WTC11 (cell line): Measurements from ENCODE around the gene CD247.

Experiments
- ATF1 ChIP-seq: sonication (generic); formaldehyde crosslinking; IDR thresholded peaks from 2 replicates; pipeline ENCODE4 v1.8.1; 2023; ENCODE audit warnings: mild to moderate bottlenecking, moderate library complexity, missing genetic modification reagents
- TF ChIP-seq, protein P1 (sequence below): fragments of 200-600 bp; IDR thresholded peaks from 2 replicates; pipeline ENCODE4 v1.8.0; 2022; ENCODE audit warnings: antibody characterized with exemption
- TF ChIP-seq, protein P2 (sequence below): sonication (generic); formaldehyde crosslinking; IDR thresholded peaks from 2 replicates; pipeline ENCODE4 v1.8.0; 2022; ENCODE audit warnings: mild to moderate bottlenecking, missing genetic modification reagents
- TF ChIP-seq, protein P3 (sequence below): sonication (generic); formaldehyde crosslinking; IDR thresholded peaks from 2 replicates; pipeline ENCODE4 v1.8.0; 2023; ENCODE audit warnings: mild to moderate bottlenecking, missing genetic modification reagents
- TF ChIP-seq, protein P4 (sequence below): fragments of 250-450 bp; sonication (Bioruptor Pico); IDR thresholded peaks from 2 replicates; pipeline ENCODE4 v2.1.2; 2022; ENCODE audit warnings: mild to moderate bottlenecking, moderate library complexity
- TF ChIP-seq, protein P5 (sequence below): sonication (generic); formaldehyde crosslinking; IDR thresholded peaks from 2 replicates; pipeline ENCODE4 v1.8.1; 2023; ENCODE audit warnings: mild to moderate bottlenecking, missing genetic modification reagents

DNA sequence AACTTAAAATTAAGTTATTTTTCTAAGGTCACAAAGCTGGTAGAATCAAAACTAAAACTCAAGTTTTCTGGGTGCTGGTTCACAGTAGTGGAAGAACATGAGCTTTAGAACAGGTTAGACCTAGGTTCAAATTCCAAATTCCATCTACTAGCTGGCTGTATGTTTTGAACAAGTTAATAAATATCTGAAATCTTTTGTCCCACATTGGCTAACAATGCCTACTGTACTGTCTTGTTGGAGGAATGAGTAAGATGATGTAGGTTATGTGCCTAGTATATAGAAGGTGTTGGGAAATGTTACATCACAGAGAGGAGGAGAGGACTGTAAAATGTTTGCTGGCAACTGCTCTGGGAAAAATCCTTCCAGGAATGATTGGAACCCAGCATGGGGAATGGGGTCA is 14.0 kb upstream of the CD247 start:
- TF ChIP-seq, protein P1, sequence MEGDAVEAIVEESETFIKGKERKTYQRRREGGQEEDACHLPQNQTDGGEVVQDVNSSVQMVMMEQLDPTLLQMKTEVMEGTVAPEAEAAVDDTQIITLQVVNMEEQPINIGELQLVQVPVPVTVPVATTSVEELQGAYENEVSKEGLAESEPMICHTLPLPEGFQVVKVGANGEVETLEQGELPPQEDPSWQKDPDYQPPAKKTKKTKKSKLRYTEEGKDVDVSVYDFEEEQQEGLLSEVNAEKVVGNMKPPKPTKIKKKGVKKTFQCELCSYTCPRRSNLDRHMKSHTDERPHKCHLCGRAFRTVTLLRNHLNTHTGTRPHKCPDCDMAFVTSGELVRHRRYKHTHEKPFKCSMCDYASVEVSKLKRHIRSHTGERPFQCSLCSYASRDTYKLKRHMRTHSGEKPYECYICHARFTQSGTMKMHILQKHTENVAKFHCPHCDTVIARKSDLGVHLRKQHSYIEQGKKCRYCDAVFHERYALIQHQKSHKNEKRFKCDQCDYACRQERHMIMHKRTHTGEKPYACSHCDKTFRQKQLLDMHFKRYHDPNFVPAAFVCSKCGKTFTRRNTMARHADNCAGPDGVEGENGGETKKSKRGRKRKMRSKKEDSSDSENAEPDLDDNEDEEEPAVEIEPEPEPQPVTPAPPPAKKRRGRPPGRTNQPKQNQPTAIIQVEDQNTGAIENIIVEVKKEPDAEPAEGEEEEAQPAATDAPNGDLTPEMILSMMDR, result no peak
- TF ChIP-seq, protein P2, sequence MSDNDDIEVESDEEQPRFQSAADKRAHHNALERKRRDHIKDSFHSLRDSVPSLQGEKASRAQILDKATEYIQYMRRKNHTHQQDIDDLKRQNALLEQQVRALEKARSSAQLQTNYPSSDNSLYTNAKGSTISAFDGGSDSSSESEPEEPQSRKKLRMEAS (CRISPR knock-in tag), result no peak
- TF ChIP-seq, protein P3, sequence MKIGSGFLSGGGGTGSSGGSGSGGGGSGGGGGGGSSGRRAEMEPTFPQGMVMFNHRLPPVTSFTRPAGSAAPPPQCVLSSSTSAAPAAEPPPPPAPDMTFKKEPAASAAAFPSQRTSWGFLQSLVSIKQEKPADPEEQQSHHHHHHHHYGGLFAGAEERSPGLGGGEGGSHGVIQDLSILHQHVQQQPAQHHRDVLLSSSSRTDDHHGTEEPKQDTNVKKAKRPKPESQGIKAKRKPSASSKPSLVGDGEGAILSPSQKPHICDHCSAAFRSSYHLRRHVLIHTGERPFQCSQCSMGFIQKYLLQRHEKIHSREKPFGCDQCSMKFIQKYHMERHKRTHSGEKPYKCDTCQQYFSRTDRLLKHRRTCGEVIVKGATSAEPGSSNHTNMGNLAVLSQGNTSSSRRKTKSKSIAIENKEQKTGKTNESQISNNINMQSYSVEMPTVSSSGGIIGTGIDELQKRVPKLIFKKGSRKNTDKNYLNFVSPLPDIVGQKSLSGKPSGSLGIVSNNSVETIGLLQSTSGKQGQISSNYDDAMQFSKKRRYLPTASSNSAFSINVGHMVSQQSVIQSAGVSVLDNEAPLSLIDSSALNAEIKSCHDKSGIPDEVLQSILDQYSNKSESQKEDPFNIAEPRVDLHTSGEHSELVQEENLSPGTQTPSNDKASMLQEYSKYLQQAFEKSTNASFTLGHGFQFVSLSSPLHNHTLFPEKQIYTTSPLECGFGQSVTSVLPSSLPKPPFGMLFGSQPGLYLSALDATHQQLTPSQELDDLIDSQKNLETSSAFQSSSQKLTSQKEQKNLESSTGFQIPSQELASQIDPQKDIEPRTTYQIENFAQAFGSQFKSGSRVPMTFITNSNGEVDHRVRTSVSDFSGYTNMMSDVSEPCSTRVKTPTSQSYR, result no peak
- TF ChIP-seq, protein P4, sequence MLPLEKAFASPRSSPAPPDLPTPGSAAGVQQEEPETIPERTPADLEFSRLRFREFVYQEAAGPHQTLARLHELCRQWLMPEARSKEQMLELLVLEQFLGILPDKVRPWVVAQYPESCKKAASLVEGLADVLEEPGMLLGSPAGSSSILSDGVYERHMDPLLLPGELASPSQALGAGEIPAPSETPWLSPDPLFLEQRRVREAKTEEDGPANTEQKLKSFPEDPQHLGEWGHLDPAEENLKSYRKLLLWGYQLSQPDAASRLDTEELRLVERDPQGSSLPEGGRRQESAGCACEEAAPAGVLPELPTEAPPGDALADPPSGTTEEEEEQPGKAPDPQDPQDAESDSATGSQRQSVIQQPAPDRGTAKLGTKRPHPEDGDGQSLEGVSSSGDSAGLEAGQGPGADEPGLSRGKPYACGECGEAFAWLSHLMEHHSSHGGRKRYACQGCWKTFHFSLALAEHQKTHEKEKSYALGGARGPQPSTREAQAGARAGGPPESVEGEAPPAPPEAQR (CRISPR knock-in tag), result no peak
- TF ChIP-seq ATF1 (CRISPR knock-in tag), result no peak
- TF ChIP-seq, protein P5, sequence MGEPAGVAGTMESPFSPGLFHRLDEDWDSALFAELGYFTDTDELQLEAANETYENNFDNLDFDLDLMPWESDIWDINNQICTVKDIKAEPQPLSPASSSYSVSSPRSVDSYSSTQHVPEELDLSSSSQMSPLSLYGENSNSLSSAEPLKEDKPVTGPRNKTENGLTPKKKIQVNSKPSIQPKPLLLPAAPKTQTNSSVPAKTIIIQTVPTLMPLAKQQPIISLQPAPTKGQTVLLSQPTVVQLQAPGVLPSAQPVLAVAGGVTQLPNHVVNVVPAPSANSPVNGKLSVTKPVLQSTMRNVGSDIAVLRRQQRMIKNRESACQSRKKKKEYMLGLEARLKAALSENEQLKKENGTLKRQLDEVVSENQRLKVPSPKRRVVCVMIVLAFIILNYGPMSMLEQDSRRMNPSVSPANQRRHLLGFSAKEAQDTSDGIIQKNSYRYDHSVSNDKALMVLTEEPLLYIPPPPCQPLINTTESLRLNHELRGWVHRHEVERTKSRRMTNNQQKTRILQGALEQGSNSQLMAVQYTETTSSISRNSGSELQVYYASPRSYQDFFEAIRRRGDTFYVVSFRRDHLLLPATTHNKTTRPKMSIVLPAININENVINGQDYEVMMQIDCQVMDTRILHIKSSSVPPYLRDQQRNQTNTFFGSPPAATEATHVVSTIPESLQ, result no peak
